Karpas-422 (cell line): Measurements from ENCODE around the gene LEKR1. TPM values are rescaled to one million over a fixed set of nuclear protein-coding genes. Genes with fewer than 3 reads are reported as not detected.

ENCODE experiments used
- DNase-seq: peaks from one replicate; pipeline ENCODE4 v3.0.0-alpha.2; 2015
- H2AFZ ChIP-seq: fragments of 200-600 bp; sonication (generic); 2 replicates; pipeline ENCODE4 v1.6.1; 2014; ENCODE audit warnings: antibody characterized with exemption, low read length, mixed read lengths
- H3K27ac ChIP-seq: fragments of 200-600 bp; sonication (generic); 2 replicates; pipeline ENCODE4 v1.5.1; 2014; ENCODE audit warnings: mild to moderate bottlenecking, low read length, moderate library complexity
- H3K27me3 ChIP-seq: fragments of 200-600 bp; sonication (generic); 2 replicates; pipeline ENCODE4 v1.6.1; 2014; ENCODE audit warnings: low read length, mixed read lengths
- H3K36me3 ChIP-seq: fragments of 200-600 bp; sonication (generic); 2 replicates; pipeline ENCODE4 v1.6.1; 2014; ENCODE audit warnings: low read length, mixed read lengths; ENCODE audit not compliant: insufficient read depth
- H3K4me1 ChIP-seq: fragments of 200-600 bp; sonication (generic); 2 replicates; pipeline ENCODE4 v1.6.1; 2014; ENCODE audit warnings: mild to moderate bottlenecking, low read length, mixed read lengths
- H3K4me2 ChIP-seq: fragments of 200-600 bp; sonication (generic); 2 replicates; pipeline ENCODE4 v1.6.1; 2014; ENCODE audit warnings: low read length, low read depth, mild to moderate bottlenecking; ENCODE audit not compliant: poor library complexity, severe bottlenecking
- H3K4me3 ChIP-seq: fragments of 200-600 bp; sonication (generic); 2 replicates; pipeline ENCODE4 v1.5.1; 2014; ENCODE audit warnings: mild to moderate bottlenecking, antibody characterized with exemption, low read length, mixed read lengths
- H3K79me2 ChIP-seq: fragments of 200-600 bp; sonication (generic); 2 replicates; pipeline ENCODE4 v1.6.1; 2014; ENCODE audit warnings: mild to moderate bottlenecking, low read length, mixed read lengths
- H3K9ac ChIP-seq: fragments of 200-600 bp; sonication (generic); 2 replicates; pipeline ENCODE4 v1.6.0; 2014; ENCODE audit warnings: low read length
- H3K9me2 ChIP-seq: fragments of 200-600 bp; sonication (generic), shearing (Covaris generic); replicated peaks from 2 replicates; pipeline ENCODE4 v1.6.0; 2014; ENCODE audit warnings: mild to moderate bottlenecking, low read length, moderate library complexity; ENCODE audit not compliant: insufficient read depth
- H3K9me3 ChIP-seq: fragments of 300-700, 200-600 bp; sonication (generic); 2 replicates; pipeline ENCODE4 v1.6.1; 2014; ENCODE audit warnings: low read length, mixed read lengths
- H4K20me1 ChIP-seq: fragments of 200-600 bp; sonication (generic); 2 replicates; pipeline ENCODE4 v1.6.1; 2014; ENCODE audit warnings: mild to moderate bottlenecking, antibody characterized with exemption, low read length, low read depth; ENCODE audit not compliant: insufficient read depth
- total RNA-seq: library from RNA; depleted of rRNA; stranded (reverse); fragments of >200 nt; shearing (Covaris generic); gene quantifications from 2 replicates; pipeline ENCODE4 v1.2.3, GENCODE V29; 2014; ENCODE audit warnings: low replicate concordance

LEKR1 gene
- total RNA-seq, 1 experiment from 2014 or later: 6.4 TPM

- Histone ChIP-seq H3K4me2 (no peak overlapping the region), H2AFZ (no peak overlapping the region), H3K27me3 (no peaks in the 10 kb centered on the region), H3K4me3 (no peak overlapping the region), H3K9me2 (no peaks in the 10 kb centered on the region), H3K4me1 (peaks cover 3% of the 10 kb centered on the region; the same call in 1 of the 2 replicates), H3K79me2 (no peaks in the 10 kb centered on the region), H3K9me3 (no peaks in the 10 kb centered on the region), H3K27ac (no peak overlapping the region), H3K9ac (no peak overlapping the region), H4K20me1 (no peaks in the 10 kb centered on the region), H3K36me3 (no peaks in the 10 kb centered on the region)
- no peak for DNase-seq
Observed at GRCh38 chr3:157074981-157075380, 248.8 kb downstream of the LEKR1 start.

- peaks cover 3% of the 10 kb centered on the region; the same call in 1 of the 2 replicates for H3K4me1 ChIP-seq
- DNase-seq: no peak
- H3K36me3 ChIP-seq: no peaks in the 10 kb centered on the region
- H2AFZ ChIP-seq: no peak overlapping the region
- no peak overlapping the region for H3K27ac ChIP-seq
- no peaks in the 10 kb centered on the region for H3K79me2 ChIP-seq
- no peaks in the 10 kb centered on the region for H4K20me1 ChIP-seq
- H3K9me3 ChIP-seq: no peaks in the 10 kb centered on the region
- H3K4me2 ChIP-seq: no peak overlapping the region
- H3K4me3 ChIP-seq: no peak overlapping the region
- H3K27me3 ChIP-seq: no peaks in the 10 kb centered on the region
- H3K9ac ChIP-seq: no peak overlapping the region
- H3K9me2 ChIP-seq: no peaks in the 10 kb centered on the region
Observed at GRCh38 chr3:157075693-157076420, 249.7 kb downstream of the LEKR1 start.

GRCh38 chr3:157077565-157077991, 251.4 kb downstream of the LEKR1 start:
- DNase-seq: no peak
- Histone ChIP-seq H3K4me3 (no peak overlapping the region), H3K4me1 (peaks cover 8% of the 10 kb centered on the region), H3K9me3 (no peaks in the 10 kb centered on the region), H3K4me2 (no peak overlapping the region), H3K27me3 (no peaks in the 10 kb centered on the region), H4K20me1 (no peaks in the 10 kb centered on the region), H3K9me2 (no peaks in the 10 kb centered on the region), H3K27ac (no peak overlapping the region), H3K79me2 (no peaks in the 10 kb centered on the region), H3K36me3 (no peaks in the 10 kb centered on the region), H3K9ac (no peak overlapping the region), H2AFZ (no peak overlapping the region)

GRCh38 chr3:157078131-157078810, 252.1 kb downstream of the LEKR1 start:
- no peak overlapping the region for H2AFZ ChIP-seq
- H3K36me3 ChIP-seq: no peaks in the 10 kb centered on the region
- no peaks in the 10 kb centered on the region for H4K20me1 ChIP-seq
- H3K79me2 ChIP-seq: no peaks in the 10 kb centered on the region
- H3K27ac ChIP-seq: no peak overlapping the region
- H3K9me3 ChIP-seq: no peaks in the 10 kb centered on the region
- no peaks in the 10 kb centered on the region for H3K27me3 ChIP-seq
- H3K4me1 ChIP-seq: peaks cover 8% of the 10 kb centered on the region
- no peak overlapping the region for H3K4me3 ChIP-seq
- no peak for DNase-seq
- no peaks in the 10 kb centered on the region for H3K9me2 ChIP-seq
- H3K4me2 ChIP-seq: peak overlapping the region; percentile 30
- no peak overlapping the region for H3K9ac ChIP-seq

- DNase-seq: no peak
- H3K79me2 ChIP-seq: no peaks in the 10 kb centered on the region
- H3K27ac ChIP-seq: no peak overlapping the region
- H3K9me3 ChIP-seq: no peaks in the 10 kb centered on the region
- H3K9me2 ChIP-seq: no peaks in the 10 kb centered on the region
- H2AFZ ChIP-seq: no peak overlapping the region
- H3K4me3 ChIP-seq: no peak overlapping the region
- H3K4me1 ChIP-seq: peaks cover 8% of the 10 kb centered on the region
- H3K36me3 ChIP-seq: no peaks in the 10 kb centered on the region
- H4K20me1 ChIP-seq: no peaks in the 10 kb centered on the region
- H3K9ac ChIP-seq: no peak overlapping the region
- no peak overlapping the region for H3K4me2 ChIP-seq
- no peaks in the 10 kb centered on the region for H3K27me3 ChIP-seq
Observed at GRCh38 chr3:157078811-157079185, 252.6 kb downstream of the LEKR1 start.

GRCh38 chr3:157079676-157080369, 253.7 kb downstream of the LEKR1 start:
- Histone ChIP-seq H3K9me3 (no peaks in the 10 kb centered on the region), H3K27ac (no peak overlapping the region), H4K20me1 (no peaks in the 10 kb centered on the region), H3K79me2 (no peaks in the 10 kb centered on the region), H3K4me3 (no peak overlapping the region), H3K9ac (no peak overlapping the region), H3K36me3 (no peaks in the 10 kb centered on the region), H3K4me1 (peaks cover 8% of the 10 kb centered on the region), H3K4me2 (no peak overlapping the region), H2AFZ (no peak overlapping the region), H3K9me2 (no peaks in the 10 kb centered on the region), H3K27me3 (no peaks in the 10 kb centered on the region)
- DNase-seq: no peak

- H3K4me3 ChIP-seq: no peak overlapping the region
- H3K4me1 ChIP-seq: peaks cover 8% of the 10 kb centered on the region
- H3K4me2 ChIP-seq: peak overlapping the region; percentile 34
- no peaks in the 10 kb centered on the region for H3K36me3 ChIP-seq
- H2AFZ ChIP-seq: no peak overlapping the region
- no peaks in the 10 kb centered on the region for H3K9me3 ChIP-seq
- no peak overlapping the region for H3K27ac ChIP-seq
- H3K9ac ChIP-seq: no peak overlapping the region
- no peaks in the 10 kb centered on the region for H3K79me2 ChIP-seq
- no peaks in the 10 kb centered on the region for H3K27me3 ChIP-seq
- H4K20me1 ChIP-seq: no peaks in the 10 kb centered on the region
- DNase-seq: peak; percentile 92
- H3K9me2 ChIP-seq: no peaks in the 10 kb centered on the region
Observed at GRCh38 chr3:157081626-157082210, 255.6 kb downstream of the LEKR1 start.
